SJSA1 (cell line): ENCODE measurements around the gene HRAS. TPM values are rescaled to one million over a fixed set of nuclear protein-coding genes. Genes with fewer than 3 reads are reported as not detected.
A peak's percentile ranks its signal among the peaks of the same experiment; 100 is the strongest.

Experiments
- DNase-seq, 2 experiments: peaks; one replicate each; pipeline ENCODE4 v3.0.0-alpha.2; 2015 to 2020; ENCODE audit warnings: low spot score in 2 of 2, low read depth in 1 of 2
- H3K27ac ChIP-seq: fragments of 250-450 bp; sonication (Bioruptor Pico); 2 replicates; pipeline ENCODE4 v1.5.1; 2020; ENCODE audit warnings: mild to moderate bottlenecking, moderate library complexity
- H3K27me3 ChIP-seq: fragments of 250-450 bp; sonication (Bioruptor Pico); replicated peaks from 2 replicates; pipeline ENCODE4 v1.5.1; 2020; ENCODE audit warnings: mild to moderate bottlenecking, moderate library complexity
- H3K36me3 ChIP-seq: fragments of 250-450 bp; sonication (Bioruptor Pico); 2 replicates; pipeline ENCODE4 v1.5.1; 2020; ENCODE audit warnings: mild to moderate bottlenecking
- H3K4me1 ChIP-seq: fragments of 250-450 bp; sonication (Bioruptor Pico); replicated peaks from 2 replicates; pipeline ENCODE4 v1.6.1; 2021; ENCODE audit warnings: mild to moderate bottlenecking
- H3K4me3 ChIP-seq: fragments of 250-450 bp; sonication (Bioruptor Pico); 2 replicates; pipeline ENCODE4 v1.5.1; 2020; ENCODE audit warnings: mild to moderate bottlenecking
- H3K9me3 ChIP-seq: fragments of 250-450 bp; sonication (Bioruptor Pico); replicated peaks from 2 replicates; pipeline ENCODE4 v1.5.1; 2020; ENCODE audit warnings: mild to moderate bottlenecking
- total RNA-seq: library from RNA; depleted of rRNA; stranded (reverse); fragments of >200 nt; shearing (Covaris generic); gene quantifications from 2 replicates; pipeline ENCODE4 v1.2.3, GENCODE V29; 2014

Gene HRAS
- total RNA-seq, 1 experiment from 2014 or later: 47.3 TPM

GRCh38 chr11:561148-562003, 26.0 kb upstream of the HRAS start:
- Histone ChIP-seq H3K4me3 (peak overlapping the region; percentile 81), H3K4me1 (peaks cover 16% of the 10 kb centered on the region), H3K36me3 (no peaks in the 10 kb centered on the region), H3K9me3 (no peaks in the 10 kb centered on the region), H3K27ac (no peak overlapping the region), H3K27me3 (no peaks in the 10 kb centered on the region)
- DNase-seq: no peak

GRCh38 chr11:560305-561147, 25.1 kb upstream of the HRAS start, which contains the start of the genes LMNTD2 and RASSF7:
LMNTD2 (minus strand) TSS chr11:560738; CDS start chr11:560716, 22 bp downstream.
RASSF7 (plus strand) TSS chr11:560970; CDS start chr11:561769, 799 bp downstream.
- no peaks in the 10 kb centered on the region for H3K36me3 ChIP-seq
- H3K27ac ChIP-seq: no peak within 1 kb of the TSS
- peaks cover 16% of the 10 kb centered on the region for H3K4me1 ChIP-seq
- DNase-seq: peak; percentile 36 to 75
- peak within 1 kb of the TSS; percentile 81 for H3K4me3 ChIP-seq
- no peaks in the 10 kb centered on the region for H3K9me3 ChIP-seq
- no peaks in the 10 kb centered on the region for H3K27me3 ChIP-seq

- Histone ChIP-seq H3K27ac (no peak overlapping the region), H3K36me3 (no peaks in the 10 kb centered on the region), H3K4me1 (peaks cover 16% of the 10 kb centered on the region), H3K9me3 (no peaks in the 10 kb centered on the region), H3K27me3 (no peaks in the 10 kb centered on the region), H3K4me3 (peak overlapping the region; percentile 81; the same call in 1 of the 2 replicates)
- no peak for DNase-seq
These were observed 24.4 kb upstream of the HRAS start for GRCh38 chr11:559712-560304.

- H3K36me3 ChIP-seq: no peaks in the 10 kb centered on the region
- no peaks in the 10 kb centered on the region for H3K9me3 ChIP-seq
- H3K27me3 ChIP-seq: no peaks in the 10 kb centered on the region
- no peak overlapping the region for H3K27ac ChIP-seq
- H3K4me1 ChIP-seq: peaks cover 16% of the 10 kb centered on the region
- DNase-seq: no peak
- no peak overlapping the region for H3K4me3 ChIP-seq
These were observed 23.7 kb upstream of the HRAS start for GRCh38 chr11:559020-559620.

GRCh38 chr11:558503-558902, 23.1 kb upstream of the HRAS start:
- no peak for DNase-seq
- Histone ChIP-seq H3K27ac (no peak overlapping the region), H3K9me3 (no peaks in the 10 kb centered on the region), H3K4me1 (peaks cover 16% of the 10 kb centered on the region), H3K27me3 (no peaks in the 10 kb centered on the region), H3K36me3 (no peaks in the 10 kb centered on the region), H3K4me3 (no peak overlapping the region)

GRCh38 chr11:557328-558132, 22.2 kb upstream of the HRAS start:
- DNase-seq: no peak
- Histone ChIP-seq H3K27me3 (no peaks in the 10 kb centered on the region), H3K36me3 (no peaks in the 10 kb centered on the region), H3K4me1 (peaks cover 16% of the 10 kb centered on the region), H3K9me3 (no peaks in the 10 kb centered on the region), H3K27ac (no peak overlapping the region), H3K4me3 (no peak overlapping the region)

- Histone ChIP-seq H3K4me3 (no peak overlapping the region), H3K9me3 (no peaks in the 10 kb centered on the region), H3K36me3 (no peaks in the 10 kb centered on the region), H3K27me3 (no peaks in the 10 kb centered on the region), H3K4me1 (peaks cover 16% of the 10 kb centered on the region), H3K27ac (no peak overlapping the region)
- no peak for DNase-seq
These were observed 21.4 kb upstream of the HRAS start for GRCh38 chr11:556662-557256.

- no peaks in the 10 kb centered on the region for H3K27me3 ChIP-seq
- no peak for DNase-seq
These were observed 20.6 kb upstream of the HRAS start for GRCh38 chr11:555780-556661.

GRCh38 chr11:555227-555779, 19.9 kb upstream of the HRAS start:
- no peak for DNase-seq
- Histone ChIP-seq H3K36me3 (no peaks in the 10 kb centered on the region), H3K9me3 (no peaks in the 10 kb centered on the region), H3K27ac (no peak overlapping the region), H3K27me3 (no peaks in the 10 kb centered on the region), H3K4me1 (peaks cover 13% of the 10 kb centered on the region), H3K4me3 (no peak overlapping the region)

More at GRCh38 chr11:555780-556661, 20.6 kb upstream of the HRAS start:
- H3K9me3 ChIP-seq: no peaks in the 10 kb centered on the region
- peaks cover 16% of the 10 kb centered on the region for H3K4me1 ChIP-seq
- no peaks in the 10 kb centered on the region for H3K36me3 ChIP-seq
- H3K4me3 ChIP-seq: no peak overlapping the region
- no peak overlapping the region for H3K27ac ChIP-seq

- Histone ChIP-seq H3K4me3 (no peak overlapping the region), H3K27ac (no peak overlapping the region), H3K36me3 (no peaks in the 10 kb centered on the region), H3K4me1 (peaks cover 10% of the 10 kb centered on the region), H3K27me3 (no peaks in the 10 kb centered on the region), H3K9me3 (no peaks in the 10 kb centered on the region)
- no peak for DNase-seq
These were observed 19.3 kb upstream of the HRAS start for GRCh38 chr11:554428-555226.

GRCh38 chr11:553988-554340, 18.6 kb upstream of the HRAS start:
- DNase-seq: no peak
- no peak overlapping the region for H3K27ac ChIP-seq
- peaks cover 10% of the 10 kb centered on the region for H3K4me1 ChIP-seq
- no peaks in the 10 kb centered on the region for H3K27me3 ChIP-seq
- H3K4me3 ChIP-seq: no peak overlapping the region
- no peaks in the 10 kb centered on the region for H3K36me3 ChIP-seq
- H3K9me3 ChIP-seq: no peaks in the 10 kb centered on the region
